Fibroblast of skin of back (primary cell): ENCODE data around the gene RAB37.

Source experiments
- DNase-seq: peaks from one replicate; pipeline ENCODE4 v3.0.0-alpha.2; 2013

Gene RAB37

GRCh38 chr17:74746376-74746775, 9.3 kb downstream of the RAB37 start:
- no peak for DNase-seq

DNA sequence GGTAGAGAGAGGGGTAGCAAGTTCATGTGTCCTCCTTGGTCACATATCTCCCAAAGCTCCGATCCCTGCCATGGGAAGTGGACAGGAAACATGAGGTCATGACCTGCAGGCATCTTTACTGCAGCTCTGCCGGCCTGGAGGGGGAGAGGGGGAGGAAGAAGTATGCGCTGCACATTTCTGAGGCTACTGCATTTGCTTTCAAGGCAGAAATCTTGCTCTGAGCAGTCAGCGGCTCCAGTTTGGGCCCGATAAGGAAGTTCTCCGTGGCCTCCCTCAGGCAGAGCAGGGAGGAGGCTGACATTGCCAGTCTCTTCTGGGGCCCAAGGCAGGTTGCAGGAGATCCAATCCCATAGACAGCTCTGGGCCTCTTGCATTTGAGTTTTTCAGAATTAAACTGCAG, 9.9 kb downstream of the RAB37 start:
- DNase-seq: no peak

DNA sequence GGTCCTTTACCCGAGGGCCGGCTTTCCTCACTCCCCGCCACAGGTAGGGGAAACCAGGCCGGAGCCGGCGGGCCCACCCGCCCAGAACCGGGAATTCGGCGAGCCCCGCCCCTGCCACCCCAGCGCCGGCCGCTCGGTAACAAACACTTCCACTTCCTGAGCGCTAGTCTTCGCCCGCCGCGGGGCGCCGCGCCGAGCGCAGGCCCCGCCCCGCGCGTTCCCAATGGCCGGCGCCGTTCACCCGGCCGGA, 11.1 kb downstream of the RAB37 start:
- DNase-seq: no peak

DNA sequence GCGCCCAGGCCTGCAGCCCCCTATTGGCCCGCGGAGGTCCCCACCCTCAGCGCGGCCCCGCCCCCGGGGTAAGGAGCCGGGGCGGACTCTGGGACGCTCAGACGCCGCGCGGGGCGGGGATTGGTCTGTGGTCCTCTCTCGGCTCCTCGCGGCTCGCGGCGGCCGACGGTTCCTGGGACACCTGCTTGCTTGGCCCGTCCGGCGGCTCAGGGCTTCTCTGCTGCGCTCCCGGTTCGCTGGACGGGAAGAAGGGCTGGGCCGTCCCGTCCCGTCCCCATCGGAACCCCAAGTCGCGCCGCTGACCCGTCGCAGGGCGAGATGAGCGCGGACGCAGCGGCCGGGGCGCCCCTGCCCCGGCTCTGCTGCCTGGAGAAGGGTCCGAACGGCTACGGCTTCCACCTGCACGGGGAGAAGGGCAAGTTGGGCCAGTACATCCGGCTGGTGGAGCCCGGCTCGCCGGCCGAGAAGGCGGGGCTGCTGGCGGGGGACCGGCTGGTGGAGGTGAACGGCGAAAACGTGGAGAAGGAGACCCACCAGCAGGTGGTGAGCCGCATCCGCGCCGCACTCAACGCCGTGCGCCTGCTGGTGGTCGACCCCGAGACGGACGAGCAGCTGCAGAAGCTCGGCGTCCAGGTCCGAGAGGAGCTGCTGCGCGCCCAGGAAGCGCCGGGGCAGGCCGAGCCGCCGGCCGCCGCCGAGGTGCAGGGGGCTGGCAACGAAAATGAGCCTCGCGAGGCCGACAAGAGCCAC, 11.6 kb downstream of the RAB37 start, which contains the start of gene NHERF1:
Gene NHERF1, plus strand, starts transcription at position 100 of the 750 bp plus-strand sequence. Its CDS starts 219 bp downstream, at position 319.
- DNase-seq: peak; percentile 93

- DNase-seq: no peak
These were observed 12.4 kb downstream of the RAB37 start for GRCh38 chr17:74749279-74750038.

- no peak for DNase-seq
These were observed 12.9 kb downstream of the RAB37 start for GRCh38 chr17:74750039-74750326.

- DNase-seq: no peak
These were observed 13.4 kb downstream of the RAB37 start for GRCh38 chr17:74750327-74751069.

DNA sequence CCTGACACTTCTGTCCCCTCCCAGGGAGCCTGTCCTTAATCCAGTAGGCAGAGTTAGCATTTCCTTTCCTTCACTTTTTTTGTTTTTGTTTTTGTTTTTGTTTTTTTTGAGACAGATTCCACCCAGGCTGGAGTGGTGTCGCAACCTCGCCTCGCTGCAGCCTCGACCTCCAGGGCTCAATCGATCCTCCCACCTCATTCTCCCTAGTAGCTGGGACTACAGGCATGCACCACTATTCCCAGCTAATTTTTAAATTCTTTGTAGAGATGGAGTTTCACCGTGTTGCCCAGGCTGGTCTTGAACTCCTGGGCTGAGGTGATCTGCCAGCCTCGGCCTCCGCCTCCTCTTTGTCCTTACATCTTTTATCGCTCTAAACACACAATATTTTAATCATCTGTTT, 15.4 kb downstream of the RAB37 start:
- DNase-seq: no peak

DNA sequence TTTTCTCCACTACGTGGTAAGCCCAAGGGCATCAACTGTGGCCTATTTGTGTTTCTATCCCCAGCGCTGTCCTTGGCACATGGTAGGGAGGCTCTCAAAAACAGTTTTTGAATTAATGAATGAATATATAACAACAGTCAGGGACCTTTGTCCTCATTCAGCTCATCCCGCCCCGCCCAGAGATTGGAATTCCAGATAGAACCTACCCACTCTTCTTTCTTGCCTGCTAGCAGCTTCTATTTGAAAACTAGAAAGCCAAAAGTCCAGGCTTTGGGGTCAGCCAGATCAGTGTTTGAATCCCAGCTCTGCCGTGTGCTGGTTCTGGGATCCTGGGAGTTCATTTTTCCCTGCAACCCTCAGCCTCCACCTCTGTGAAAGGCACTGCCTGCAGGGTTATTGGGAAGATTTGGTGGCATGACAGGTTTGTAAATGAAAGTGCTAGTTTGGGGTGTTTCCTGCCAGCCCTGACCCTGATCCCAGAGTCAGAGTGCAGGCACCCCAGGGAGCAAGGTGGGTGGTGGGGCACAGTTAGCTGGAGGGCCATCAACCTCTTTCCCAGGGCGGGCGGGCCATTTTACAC, 15.9 kb downstream of the RAB37 start:
- no peak for DNase-seq

GRCh38 chr17:74754832-74755231, 17.8 kb downstream of the RAB37 start:
- no peak for DNase-seq

DNA sequence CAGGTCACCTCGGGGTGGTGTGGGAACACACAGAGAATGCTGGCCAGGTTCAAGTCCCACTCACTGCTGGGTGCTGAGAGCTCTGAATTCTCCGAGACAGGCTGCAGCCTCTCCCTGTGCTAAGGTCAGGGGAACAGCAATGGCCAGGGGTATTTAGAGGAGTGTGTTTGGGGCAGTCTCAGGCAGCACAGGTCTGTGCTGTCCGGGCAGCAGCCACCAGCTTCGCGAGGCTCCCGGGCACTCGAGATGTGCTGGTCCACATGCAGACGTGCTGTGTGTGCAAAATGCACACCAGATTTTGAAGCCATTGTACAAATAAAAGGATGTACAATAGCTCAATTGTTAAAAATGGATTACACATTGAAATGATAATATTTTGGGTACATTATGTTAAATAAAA, 18.5 kb downstream of the RAB37 start:
- DNase-seq: no peak

- no peak for DNase-seq
These were observed 19.8 kb downstream of the RAB37 start for GRCh38 chr17:74756891-74757290.

- no peak for DNase-seq
These were observed 20.4 kb downstream of the RAB37 start for GRCh38 chr17:74757502-74757901.

- DNase-seq: no peak
These were observed 21.1 kb downstream of the RAB37 start for GRCh38 chr17:74757931-74758847.

DNA sequence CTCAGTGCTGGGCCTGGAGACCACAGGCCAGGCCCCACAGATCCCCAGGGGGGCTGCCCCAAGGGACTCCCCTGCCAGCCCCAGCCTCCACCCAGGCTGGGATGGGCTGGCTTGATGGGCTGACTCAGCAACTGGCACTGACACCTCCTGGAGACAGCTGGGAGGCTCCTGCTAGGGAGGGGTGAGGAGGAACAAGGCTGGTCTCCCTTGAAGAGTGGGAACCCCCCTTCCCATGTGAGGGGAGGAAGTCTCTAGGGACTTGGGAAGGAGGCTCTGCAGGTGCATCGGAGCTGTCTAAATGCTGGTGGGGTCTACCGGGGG, 21.8 kb downstream of the RAB37 start:
- no peak for DNase-seq

DNA sequence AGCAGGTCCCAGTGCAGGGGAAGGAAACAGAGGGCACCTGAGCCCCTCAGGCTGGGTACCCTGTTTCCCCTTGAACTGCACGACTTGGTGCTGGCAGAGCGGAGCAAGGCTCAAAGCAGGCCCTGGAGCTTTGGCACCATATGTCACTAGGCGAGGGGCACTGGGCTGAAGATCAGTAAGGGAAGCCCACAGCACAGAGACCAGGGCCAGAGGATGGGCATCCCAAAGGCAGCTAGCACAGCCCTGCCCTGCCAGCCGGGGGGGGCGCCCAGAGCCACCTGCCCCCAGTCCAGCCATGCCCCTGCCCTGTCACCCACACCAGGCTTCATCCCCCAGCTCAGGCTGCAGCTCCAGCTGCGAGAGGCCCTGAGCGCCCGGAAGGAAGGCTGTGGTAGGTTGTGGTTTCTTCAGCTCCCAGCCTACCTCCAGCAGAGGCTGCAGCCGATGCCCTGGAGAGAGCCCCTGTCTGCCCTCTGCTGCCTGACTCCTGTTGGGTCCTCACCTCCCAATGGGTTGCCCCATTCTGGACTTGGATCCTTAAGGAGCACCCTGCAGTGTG, 22.3 kb downstream of the RAB37 start:
- DNase-seq: no peak

DNA sequence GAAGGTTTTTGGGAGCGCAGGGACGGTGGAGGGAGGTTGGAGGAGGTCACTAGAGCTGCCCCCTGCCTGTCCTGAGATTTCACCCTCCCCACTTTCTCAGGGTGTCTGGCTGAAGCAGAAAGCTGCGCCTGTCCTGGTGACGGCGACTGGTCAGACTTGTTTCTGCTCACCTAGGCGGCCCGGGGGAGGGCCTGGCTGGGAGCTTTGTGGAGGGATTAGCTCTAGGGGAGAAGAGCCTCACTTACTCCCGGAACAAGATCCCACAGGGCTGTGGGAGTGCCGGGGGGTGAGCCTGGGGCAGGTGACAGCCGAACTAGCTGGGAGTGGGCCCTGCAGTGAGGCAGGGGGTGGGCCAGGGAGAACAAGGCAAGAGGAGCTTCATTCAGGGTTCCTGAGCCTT, 22.9 kb downstream of the RAB37 start:
- no peak for DNase-seq

- DNase-seq: no peak
These were observed 23.5 kb downstream of the RAB37 start for GRCh38 chr17:74760404-74761105.

GRCh38 chr17:74761419-74761818, 24.4 kb downstream of the RAB37 start:
- DNase-seq: no peak

DNA sequence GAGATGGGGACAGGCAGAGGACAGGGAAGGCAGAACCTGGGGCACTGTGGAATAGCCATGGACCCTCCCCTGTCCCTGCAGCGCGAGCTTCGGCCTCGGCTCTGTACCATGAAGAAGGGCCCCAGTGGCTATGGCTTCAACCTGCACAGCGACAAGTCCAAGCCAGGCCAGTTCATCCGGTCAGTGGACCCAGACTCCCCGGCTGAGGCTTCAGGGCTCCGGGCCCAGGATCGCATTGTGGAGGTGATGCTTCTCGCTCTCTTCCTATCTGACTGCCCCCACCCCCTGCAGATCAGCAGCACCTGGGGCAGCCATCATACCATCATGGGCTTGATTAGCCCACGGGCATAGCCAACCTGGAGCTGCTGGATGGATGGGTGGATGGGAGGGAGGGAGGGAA, 24.9 kb downstream of the RAB37 start:
- DNase-seq: no peak

DNA sequence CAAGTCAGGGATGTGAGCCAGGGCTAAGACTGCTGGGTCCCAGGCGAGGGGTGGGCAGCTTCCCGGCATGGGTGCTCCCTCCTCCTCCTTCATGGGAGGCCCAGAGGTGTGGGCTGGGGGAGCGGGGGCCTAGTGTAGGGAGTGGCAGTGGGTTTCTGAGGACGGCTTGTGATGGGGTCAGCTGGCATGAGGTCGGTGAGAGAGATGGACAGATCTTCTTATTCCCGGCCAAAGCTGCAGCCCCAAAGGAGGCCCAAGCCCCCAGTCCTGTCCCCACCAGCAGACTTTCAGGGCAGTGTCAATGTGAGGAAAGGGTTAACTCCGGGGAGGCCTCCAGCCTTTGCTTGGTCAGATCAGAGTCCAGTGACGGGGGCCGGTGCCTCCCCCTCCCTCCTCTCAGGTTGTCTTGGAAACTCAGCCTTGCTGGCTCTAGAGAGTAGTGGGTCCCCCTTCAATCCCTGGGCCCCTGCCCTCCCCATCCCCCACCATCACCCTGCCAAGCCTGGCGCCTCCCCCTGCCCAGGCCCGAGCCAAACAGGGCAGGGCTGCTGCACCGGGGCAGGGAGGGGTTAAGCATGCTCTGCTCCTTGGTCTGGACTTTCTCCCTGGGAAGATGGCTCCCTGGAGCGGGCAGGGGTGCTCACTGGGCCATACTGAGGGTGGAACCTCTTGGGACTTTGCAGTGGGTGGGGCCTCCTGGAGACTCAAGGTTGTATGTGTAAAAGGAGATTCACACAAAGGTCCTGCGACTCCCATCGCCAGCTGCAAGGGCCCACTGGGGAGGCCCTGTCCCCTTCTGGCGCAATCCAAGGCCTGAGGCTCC, 26.7 kb downstream of the RAB37 start:
- no peak for DNase-seq
